Measurements from ENCODE around the gene RETN.
A peak's percentile ranks its signal among the peaks of the same experiment; 100 is the strongest.

RETN gene

DNA sequence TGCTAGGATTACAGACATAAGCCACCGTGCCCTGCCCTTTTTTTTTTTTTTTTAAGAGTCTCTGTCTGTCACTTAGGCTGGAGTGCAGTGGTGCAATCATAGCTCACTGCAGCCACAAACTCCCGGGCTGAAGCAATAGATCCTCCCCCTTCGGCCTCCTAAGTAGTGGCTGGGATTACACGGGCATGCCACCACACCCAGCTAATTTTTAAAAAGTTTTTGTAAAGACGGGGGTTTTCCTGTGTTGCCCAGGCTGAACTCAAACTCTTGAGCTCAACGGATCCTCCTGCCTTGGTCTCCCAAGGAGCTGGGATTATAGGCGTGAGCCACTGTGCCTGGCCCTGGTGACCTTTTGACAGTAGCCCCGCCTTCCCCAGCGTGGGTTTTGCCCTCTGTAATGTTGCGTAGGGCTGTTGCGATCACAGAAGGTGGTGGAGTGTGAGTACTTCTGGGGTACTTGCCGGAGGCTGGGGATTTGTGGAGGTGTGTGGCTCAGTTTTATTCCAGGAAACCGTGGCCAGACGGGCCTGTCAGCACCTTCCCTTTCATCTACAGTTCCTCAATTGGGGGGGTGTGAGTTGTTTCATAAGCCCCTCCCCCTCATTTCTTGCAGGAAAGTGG is 11.6 kb upstream of the RETN start:
- no peak for DNase-seq (ENCODE audit: low spot score)

DNA sequence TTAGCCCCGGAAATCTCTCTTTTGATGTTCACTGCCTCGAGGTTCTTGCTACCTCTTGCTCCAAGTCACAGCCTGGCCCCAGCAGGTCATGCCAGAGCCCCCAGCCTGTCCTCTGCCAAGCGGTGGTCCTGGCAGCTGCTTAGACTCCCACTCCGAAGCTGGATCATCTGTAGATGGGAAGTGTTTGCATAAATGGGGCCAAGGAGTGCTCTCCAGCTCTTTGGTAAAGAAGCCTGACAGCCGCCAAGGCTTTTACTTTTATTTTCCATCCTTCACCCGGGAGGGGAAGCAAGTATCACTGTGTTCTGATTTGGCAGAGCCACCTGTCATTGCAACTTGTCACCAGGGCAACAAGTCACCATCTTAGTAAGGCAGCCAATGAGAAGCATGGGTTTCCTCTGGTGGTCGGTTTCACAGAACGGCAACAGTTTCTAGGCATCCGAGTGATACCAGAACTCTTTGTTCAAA is 10.6 kb upstream of the RETN start:
- no peak for DNase-seq (ENCODE audit: low spot score)

DNA sequence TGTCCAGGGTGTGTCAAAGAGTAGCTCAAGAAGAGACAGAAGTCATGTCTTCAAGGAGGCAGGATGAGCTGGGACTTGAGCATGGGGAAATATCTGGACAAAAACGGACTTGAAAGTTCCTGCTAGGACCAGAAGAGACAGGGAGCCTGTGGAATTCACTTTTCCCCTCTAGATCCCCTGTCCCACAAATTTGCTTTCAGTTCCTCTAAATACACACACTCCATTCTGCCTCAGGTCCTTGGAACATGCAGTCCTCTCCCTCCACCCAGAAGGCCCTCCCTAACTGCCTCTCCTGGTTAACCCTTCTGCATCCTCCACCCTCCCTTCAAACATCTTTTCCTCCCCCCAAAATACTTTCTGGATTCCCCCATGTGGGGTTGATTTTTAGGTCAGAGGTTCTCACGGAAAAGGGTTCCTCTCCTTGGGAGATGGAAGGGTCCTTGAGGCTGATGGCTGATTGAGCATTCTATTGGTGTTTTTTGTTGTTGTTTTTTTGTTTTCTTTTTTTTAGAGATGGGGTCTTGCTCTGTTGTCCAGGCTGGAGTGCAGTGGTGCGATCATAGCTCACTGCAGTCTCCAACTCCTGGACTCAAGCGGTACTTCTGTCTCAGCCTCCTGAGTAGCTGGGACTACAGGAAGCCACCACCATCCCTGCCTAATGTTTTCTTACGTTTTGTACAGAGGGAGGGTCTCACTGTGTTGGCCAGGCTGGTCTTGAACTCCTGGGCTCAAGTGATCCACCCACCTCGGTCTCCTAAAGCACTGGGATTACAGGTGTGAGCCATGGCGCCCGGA is 6.9 kb upstream of the RETN start:
- DNase-seq (ENCODE audit: low spot score) = no peak

DNA sequence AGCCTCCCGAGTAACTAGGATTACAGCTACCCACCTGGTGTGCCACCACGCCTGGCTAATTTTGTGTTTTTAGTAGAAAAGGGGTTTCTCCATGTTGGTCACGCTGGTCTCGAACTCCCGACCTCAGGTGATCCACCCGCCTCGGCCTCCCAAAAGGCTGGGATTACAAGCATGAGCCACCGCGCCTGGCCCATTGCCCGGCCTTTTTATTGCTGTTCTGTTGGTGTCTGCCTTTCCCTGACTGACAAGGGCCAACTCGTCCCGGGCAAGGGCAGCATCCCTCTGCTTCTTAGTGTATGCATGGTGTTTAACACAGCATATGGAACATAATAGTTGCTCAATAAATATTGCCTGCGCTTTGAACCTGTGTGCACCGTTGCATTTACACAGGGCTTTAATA is 6.2 kb upstream of the RETN start:
- DNase-seq (ENCODE audit: low spot score) = no peak

DNA sequence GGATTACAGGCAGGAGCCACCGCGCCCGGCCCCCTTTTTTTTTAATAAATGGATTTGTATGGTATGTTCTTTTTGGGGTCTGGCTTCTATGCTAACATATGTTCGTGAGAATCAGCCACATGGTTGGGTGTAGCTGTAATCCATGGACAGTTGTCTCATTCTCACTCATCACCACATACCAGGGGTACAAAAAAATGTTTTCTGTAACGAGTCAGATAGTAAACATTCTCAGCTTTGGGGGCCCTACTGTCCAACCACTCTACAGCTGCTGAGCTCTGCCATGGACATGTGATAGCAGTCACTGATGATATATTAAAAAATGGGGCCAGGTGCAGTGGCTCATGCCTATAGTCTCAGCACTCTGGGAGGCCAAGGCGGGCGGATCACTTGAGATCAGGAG is 5.1 kb upstream of the RETN start:
- DNase-seq (ENCODE audit: low spot score) = no peak

DNA sequence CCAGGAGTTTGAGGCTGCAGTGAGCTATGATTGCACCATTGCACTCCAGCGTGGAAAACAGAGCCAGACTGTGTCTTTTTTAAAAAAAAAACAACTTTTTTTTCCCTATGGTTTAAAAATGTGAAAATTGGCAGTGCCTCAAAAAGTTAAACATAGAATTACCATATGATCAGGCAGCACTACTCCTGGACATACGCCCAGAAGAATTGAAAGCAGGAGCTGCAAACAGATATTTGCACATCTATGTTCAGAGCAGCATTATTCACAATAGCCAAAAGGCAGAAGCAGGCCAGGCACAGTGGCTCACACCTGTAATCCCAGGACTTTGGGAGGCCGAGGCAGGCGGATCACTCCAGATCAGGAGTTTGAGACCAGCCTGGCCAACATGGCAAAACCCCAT is 3.8 kb upstream of the RETN start:
- DNase-seq (ENCODE audit: low spot score) = no peak

DNA sequence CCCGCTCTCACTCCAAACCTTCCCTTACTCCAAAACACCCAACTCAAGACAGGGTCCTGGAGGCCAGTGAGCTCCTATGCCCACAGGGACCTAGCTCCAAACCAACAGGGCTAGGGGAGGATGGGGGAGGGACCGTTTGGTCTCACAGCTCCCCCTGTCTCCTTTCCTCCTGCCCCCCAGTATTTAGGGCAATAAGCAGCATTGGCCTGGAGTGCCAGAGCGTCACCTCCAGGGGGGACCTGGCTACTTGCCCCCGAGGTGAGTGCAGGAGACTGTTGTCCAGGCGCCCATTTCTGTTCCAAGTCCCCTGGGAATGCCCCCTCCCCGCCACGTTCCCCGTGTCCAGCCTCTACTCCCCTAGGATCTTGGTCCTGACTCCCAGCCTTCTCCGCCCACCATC is 792 bp downstream of the RETN start:
- DNase-seq (ENCODE audit: low spot score) = no peak

DNA sequence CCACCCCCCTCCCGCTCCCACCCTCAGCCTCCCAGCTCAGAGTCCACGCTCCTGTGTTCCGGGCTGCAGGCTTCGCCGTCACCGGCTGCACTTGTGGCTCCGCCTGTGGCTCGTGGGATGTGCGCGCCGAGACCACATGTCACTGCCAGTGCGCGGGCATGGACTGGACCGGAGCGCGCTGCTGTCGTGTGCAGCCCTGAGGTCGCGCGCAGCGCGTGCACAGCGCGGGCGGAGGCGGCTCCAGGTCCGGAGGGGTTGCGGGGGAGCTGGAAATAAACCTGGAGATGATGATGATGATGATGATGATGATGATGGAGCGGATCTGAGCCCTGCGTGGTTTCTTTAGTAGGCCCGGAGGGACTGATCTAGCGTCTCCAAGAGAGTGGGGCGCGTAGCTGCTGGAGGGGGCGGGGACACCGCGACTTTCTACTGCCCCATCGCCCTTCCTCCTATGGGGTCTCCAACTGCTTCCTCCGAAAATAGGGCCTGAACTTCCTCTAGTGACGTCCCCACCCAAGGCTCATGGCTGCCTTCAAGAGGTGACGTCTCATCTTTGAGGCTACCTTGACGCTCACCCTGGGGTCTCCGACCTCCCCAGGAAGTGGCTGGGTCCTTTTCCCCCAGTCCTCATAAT is 1.4 kb downstream of the RETN start:
- DNase-seq (ENCODE audit: low spot score) = no peak

DNA sequence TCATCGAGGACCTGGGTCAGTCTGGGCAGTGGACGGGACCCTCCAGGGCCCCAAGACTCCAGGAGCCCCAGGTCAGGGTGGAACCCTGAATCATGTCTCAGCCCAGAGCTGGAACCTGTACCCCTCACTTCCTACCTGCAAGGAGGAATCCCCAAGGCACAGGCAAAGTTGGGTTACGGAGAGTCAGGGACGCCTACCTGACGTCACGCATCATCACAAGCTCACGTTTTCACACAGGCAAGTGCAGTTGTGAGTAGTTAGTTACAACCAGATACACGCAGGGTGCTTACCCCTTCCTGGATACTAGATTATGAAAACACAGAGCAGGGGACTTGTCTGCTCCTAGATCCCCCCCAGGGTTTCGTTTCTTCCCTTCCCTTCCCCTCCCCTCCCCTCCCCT is 1.9 kb downstream of the RETN start:
- no peak for DNase-seq (ENCODE audit: low spot score)

DNA sequence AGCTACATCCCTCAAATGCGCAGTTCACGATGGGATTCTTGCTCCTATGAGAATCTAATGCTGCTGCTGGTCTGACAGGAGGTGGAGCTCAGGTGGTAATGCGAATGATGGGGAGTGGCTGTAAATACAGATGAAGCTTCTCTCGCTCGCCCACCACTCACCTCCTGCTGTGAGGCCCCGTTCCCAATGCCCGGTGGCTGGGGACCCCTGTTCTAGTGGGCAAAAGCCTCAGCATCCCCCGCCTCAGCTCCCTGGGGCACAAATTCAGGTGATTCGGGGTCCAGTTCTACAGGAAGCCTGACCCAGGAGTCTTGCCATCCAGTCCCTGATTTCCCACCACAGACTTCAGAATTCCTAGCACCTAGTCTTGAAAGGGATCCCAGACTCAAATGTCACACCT is 3.7 kb downstream of the RETN start:
- DNase-seq (ENCODE audit: low spot score) = no peak

DNA sequence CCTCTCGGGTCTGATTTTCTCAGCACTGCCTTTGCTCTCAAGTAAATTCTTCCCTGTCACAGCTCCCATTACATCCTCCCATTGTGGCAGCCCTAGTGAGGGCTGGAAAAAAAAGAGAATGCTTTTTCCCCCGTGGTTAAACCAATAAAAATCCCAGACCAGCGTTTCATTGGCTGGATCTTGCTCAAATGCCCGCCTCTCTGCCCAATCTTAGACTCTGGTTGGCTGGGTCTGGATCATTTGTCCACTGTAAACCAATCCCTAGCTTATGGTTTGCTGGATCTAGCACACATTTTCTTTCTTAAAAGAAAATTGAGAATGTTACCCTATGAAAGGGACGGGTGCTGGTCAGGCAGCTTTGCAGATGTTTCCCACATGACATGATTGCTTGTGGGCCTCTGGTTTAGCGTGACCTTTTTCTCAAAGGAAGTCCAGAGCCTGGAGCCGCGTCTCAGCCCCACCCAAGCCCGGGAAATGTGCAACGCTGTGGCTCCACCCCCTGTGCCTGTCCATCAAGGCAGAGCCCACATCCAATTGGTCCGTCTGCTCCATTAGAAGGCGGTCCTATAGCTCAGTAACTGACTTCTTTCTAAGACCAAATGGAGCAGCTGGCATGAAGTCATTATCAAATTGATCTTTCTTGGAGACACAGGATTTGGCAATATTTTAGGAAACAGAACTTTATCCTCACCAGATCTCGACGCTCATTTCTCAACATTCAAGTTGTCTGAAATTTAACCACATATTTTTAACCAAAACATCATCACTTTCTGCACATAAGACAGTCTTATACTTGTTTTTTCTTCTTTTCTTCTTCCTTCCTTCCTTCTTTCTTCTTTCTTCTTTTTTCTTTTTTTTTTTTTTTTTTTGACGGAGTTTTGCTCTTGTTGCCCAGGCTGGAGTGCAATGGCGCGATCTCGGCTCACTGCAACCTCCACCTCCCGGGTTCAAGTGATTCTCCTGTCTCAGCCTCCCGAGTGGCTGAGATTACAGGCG is 5.5 kb downstream of the RETN start:
- peak; percentile 68 for DNase-seq (ENCODE audit: low spot score)

DNA sequence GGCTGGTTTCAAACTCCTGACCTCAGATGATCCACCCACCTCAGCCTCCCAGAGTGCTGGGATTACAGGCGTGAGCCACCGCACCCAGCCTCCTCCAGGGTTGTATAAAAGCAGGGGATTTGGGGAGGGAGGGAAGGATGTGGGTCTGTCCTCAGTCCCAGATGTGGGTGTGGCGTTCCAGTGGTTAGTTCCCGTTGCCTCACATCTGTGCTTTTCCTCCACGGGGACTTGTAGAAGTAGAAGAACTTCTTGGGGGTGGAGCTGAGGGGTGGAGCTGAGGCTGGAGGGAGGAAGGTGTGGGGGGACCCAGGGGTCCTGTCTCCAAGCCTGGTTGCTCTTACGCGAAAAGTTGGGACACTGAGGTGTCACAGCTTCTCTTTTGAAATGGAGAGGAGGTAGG is 7.5 kb downstream of the RETN start:
- DNase-seq (ENCODE audit: low spot score) = no peak

DNA sequence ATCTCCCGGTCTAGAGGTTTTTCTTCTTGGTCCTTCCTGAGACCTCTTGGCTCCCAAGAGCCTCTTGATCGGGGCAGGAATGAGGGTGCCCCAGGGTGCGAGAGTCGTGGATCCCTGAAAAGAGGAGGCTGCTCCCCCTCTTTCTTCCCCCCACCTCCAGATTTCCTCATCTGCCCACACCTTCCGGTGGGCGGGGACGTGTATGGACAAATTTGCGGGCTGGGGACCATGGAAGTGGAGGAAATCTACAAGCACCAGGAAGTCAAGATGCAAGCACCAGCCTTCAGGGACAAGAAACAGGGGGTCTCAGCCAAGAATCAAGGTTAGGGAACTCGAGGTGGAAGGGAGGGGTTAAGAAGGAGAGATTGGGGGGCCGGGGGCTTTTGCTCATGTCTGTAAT is 8.0 kb downstream of the RETN start, which contains the start of gene MCEMP1:
TSS of gene MCEMP1 (plus strand) at position 237 of the 400 bp plus-strand sequence. CDS start at position 268, 31 bp downstream.
- no peak for DNase-seq (ENCODE audit: low spot score)

DNA sequence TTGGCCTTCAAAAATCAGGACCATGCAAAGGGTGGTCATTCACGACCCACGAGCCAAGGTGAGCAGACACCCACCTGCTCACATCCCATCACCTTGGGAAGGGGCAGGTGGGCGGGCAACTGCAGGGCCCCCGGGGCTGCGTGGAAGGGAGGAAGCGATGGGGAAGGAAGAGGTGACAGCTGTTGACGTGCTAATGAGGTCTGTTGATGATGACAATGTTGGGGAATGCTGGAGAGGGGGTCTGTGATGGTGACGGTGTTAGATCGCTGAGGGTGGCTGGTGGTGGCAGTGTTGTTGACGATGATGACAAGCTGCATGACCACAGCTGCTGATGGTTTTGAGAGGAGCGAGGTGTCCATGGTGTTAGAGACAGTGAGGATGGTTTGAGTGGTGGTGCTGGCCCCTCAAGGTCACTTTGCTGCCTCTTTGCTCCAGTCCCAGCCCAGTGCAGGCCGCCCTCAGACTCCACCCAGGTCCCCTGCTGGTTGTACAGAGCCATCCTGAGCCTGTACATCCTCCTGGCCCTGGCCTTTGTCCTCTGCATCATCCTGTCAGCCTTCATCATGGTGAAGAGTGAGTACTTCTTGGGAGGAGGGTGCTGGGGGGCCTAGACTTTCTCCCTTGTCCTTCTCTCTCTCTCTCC is 8.9 kb downstream of the RETN start:
- peak; percentile 11 for DNase-seq (ENCODE audit: low spot score)

DNA sequence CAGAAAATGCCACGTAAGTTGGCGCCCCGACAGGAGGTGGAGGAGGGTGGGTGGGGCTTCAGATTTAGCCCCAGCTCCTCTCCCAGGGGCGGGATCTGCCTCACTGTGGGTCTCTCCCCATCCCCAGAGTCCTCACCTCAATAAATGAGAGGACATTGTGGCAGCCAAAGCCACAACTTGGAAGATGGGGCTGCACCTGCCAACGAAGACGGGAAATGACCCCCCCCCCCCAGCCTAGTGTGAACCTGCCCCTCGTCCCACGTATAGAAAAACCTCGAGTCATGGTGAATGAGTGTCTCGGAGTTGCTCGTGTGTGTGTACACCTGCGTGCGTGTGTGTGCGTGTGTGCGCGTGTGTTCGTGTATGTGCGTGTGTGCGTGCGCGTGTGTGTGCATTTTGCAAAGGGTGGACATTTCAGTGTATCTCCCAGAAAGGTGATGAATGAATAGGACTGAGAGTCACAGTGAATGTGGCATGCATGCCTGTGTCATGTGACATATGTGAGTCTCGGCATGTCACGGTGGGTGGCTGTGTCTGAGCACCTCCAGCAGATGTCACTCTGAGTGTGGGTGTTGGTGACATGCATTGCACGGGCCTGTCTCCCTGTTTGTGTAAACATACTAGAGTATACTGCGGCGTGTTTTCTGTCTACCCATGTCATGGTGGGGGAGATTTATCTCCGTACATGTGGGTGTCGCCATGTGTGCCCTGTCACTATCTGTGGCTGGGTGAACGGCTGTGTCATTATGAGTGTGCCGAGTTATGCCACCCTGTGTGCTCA is 10.3 kb downstream of the RETN start:
- DNase-seq (ENCODE audit: low spot score) = peak; percentile 87

DNA sequence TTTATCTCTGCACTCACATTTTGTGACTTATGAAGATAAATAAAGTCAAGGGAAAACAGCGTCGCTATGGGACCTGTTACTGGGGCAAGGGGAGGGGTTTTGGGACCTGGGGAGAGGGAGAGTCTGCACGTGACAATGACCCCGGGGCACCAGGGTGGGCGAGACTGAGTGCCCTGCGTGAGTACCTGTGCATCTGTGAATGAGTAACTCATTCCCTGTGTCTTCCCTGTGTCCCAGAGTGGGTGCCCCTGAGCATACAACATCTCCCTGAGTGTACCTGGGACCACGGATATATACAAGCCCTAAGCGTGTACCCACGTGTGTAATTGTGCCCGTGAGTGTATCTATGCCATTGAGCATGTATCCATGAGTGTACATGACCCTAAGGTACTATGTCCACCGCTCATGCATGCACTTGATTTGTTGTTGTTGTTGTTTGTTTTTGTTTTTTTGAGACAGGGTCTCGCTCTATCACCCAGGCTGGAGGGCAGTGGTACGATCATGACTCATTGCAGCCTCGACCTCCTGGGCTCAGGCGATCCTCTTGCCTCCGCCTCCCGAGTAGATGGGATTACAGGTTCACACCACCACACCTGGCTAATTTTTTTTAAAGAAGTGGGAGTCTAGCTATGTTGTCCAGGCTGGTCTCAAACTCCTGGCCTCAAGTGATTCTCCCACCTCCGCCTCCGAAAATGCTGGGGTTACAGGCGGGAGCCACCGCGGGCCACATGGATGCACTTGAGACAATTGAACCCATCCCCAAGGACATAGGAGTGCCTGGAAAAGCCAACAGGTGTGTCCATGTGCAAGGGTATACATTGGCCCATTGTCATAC is 11.1 kb downstream of the RETN start:
- DNase-seq (ENCODE audit: low spot score) = no peak

DNA sequence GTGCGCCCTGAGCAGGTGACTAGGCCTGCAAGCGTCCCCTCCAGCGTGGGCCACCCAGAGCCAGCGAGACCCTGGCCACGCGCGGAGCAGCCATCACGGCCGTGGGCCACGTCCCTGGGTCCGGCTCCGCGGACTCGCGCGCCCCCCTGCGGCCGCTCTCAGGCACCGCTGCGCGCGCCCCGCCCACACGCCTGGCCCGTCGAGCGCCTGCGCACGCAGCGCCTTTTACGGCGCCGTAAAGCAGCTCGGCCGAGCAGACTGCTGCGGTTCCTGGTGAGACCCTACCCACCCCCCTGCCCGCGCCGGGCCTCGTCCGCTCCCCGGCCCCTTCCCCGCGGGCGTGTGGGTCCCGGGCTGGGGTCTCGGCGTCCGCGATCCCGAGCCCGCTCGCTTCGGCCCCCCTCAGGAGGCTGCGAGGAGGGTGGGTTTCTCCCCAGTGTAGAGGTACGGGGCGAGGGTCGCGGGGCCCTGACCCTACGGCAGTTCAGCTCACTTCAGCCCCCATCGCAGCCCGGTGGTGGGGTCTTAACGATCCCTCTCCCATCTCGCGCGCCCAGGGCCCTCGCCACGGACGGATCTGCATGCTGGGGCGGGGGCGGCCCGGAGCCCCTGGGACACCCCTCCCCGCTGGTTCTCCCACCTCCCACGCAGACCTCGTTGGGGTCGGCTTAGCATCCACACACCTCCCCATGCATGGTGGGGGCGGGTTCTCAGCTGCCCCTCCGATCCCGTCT is 11.9 kb downstream of the RETN start, which contains the start of gene TRAPPC5:
TSS of gene TRAPPC5 (plus strand) at position 228 of the 734 bp plus-strand sequence. CDS start 1,421 bp downstream, outside the sequence.
- peak; percentile 90 for DNase-seq (ENCODE audit: low spot score)

DNA sequence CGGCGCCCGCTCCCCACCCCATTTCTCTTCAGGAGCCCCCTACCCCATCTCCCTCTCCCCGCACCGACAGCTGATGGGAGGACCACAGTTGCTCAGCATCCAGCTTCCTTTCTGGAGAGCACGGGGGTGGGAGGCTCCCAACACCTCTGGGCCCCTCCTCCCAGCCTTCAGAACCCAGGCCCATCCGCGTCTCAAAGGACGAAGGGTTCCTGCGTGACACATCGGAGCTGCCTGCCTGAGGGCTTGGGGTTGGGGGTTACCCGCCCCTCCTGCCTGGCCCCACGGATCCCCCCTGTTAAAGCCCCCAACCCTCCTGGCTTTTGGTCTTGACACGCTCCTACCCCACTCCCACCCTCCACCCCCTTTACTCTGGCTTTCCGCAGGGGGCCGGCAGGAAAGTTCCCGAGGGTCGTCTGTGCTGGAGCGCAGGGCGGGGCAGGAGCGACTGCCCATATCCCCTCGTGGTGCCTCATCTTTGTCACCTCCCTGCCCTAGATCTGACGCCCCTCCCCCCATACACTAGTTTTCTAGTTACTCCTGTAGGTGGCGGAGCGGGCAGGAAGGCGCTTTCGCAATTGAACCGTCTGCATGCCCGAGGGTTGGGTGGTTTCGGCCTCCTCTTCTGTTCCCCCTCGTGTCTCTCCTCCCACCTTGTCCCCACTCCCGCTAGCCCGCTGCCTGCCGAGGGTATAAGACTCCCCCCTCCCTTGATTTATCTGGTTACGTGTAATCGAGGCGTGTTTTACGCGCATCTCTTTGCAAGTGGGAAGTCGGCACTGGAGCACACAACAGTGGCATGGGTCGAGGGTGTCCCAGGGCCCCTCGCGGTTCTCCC is 12.7 kb downstream of the RETN start:
- peak; percentile 76 for DNase-seq (ENCODE audit: low spot score)

Measured in hematopoietic multipotent progenitor cell treated with erythropoietin and hydrocortisone succinate and interleukin-3 and kit ligand, for 15 days (in vitro differentiated cells).